Measurements from ENCODE around the gene SLC35D2. TPM values are rescaled to one million over a fixed set of nuclear protein-coding genes. Genes with fewer than 3 reads are reported as not detected.

SLC35D2 gene
- total RNA-seq, 4 donors from 2014 or later, result 39.1 to 53.3 (median 46.1) TPM

- no peaks in the 10 kb centered on the region for H3K9me3 ChIP-seq
- no peak for TF ChIP-seq CTCF (IDR thresholded peaks at IDR 0.05)
- TF ChIP-seq POLR2A (IDR thresholded peaks at IDR 0.05), result no peak
- H3K4me3 ChIP-seq (replicated peaks in 1 of 3), result no peak overlapping the region
- WGBS, 2 donors, result 86 to 96% methylated on average over 3 of the region's 3 CpGs
- no peak for DNase-seq
- H3K36me3 ChIP-seq, result no peaks in the 10 kb centered on the region
- H3K27ac ChIP-seq, result no peak overlapping the region
- intact Hi-C loops (cut with DNase I), result no loop called here
- H3K4me1 ChIP-seq, result no peaks in the 10 kb centered on the region
- no peaks in the 10 kb centered on the region for H3K27me3 ChIP-seq
Measured at GRCh38 chr9:96399325-96399633, 15.8 kb upstream of the SLC35D2 start.

GRCh38 chr9:96398582-96399324, 15.2 kb upstream of the SLC35D2 start:
- Histone ChIP-seq H3K9me3 (no peaks in the 10 kb centered on the region), H3K4me3 (replicated peaks in 1 of 3) (no peak overlapping the region), H3K4me1 (no peaks in the 10 kb centered on the region), H3K27me3 (no peaks in the 10 kb centered on the region), H3K36me3 (no peaks in the 10 kb centered on the region), H3K27ac (peak overlapping the region in 1 of 3 donors; percentile 22)
- TF ChIP-seq CTCF (IDR thresholded peaks at IDR 0.05) (no peak), POLR2A (IDR thresholded peaks at IDR 0.05) (no peak)
- intact Hi-C loops (cut with DNase I), result no loop called here
- WGBS, 2 donors, result 48 to 49% methylated on average over 3 of the region's 3 CpGs
- DNase-seq, result no peak

- no peak for DNase-seq
- WGBS, 2 donors, result 92 to 97% methylated on average over 2 of the region's 2 CpGs
- no peaks in the 10 kb centered on the region for H3K9me3 ChIP-seq
- no peak for TF ChIP-seq POLR2A (IDR thresholded peaks at IDR 0.05)
- TF ChIP-seq CTCF (IDR thresholded peaks at IDR 0.05), result no peak
- no peaks in the 10 kb centered on the region for H3K27me3 ChIP-seq
- H3K4me3 ChIP-seq (replicated peaks in 1 of 3), result no peak overlapping the region
- H3K27ac ChIP-seq, result no peak overlapping the region
- no peaks in the 10 kb centered on the region for H3K36me3 ChIP-seq
- no peaks in the 10 kb centered on the region for H3K4me1 ChIP-seq
- intact Hi-C loops (cut with DNase I), result no loop called here
Measured at GRCh38 chr9:96395964-96396363, 12.5 kb upstream of the SLC35D2 start.

GRCh38 chr9:96394832-96395496, 11.5 kb upstream of the SLC35D2 start:
- no peak overlapping the region for H3K4me3 ChIP-seq (replicated peaks in 1 of 3)
- intact Hi-C loops (cut with DNase I), result no loop called here
- TF ChIP-seq POLR2A (IDR thresholded peaks at IDR 0.05), result no peak
- no peak for TF ChIP-seq CTCF (IDR thresholded peaks at IDR 0.05)
- H3K4me1 ChIP-seq, result no peaks in the 10 kb centered on the region
- DNase-seq, result no peak
- WGBS, 2 donors, result 94 to 97% methylated on average over 6 of the region's 6 CpGs
- no peak overlapping the region for H3K27ac ChIP-seq
- H3K9me3 ChIP-seq, result no peaks in the 10 kb centered on the region
- no peaks in the 10 kb centered on the region for H3K27me3 ChIP-seq
- H3K36me3 ChIP-seq, result no peaks in the 10 kb centered on the region

GRCh38 chr9:96392263-96392662, 8.8 kb upstream of the SLC35D2 start:
- H3K36me3 ChIP-seq, result no peaks in the 10 kb centered on the region
- H3K9me3 ChIP-seq, result no peaks in the 10 kb centered on the region
- no peak for DNase-seq
- H3K27ac ChIP-seq, result no peak overlapping the region
- no peak for TF ChIP-seq POLR2A (IDR thresholded peaks at IDR 0.05)
- TF ChIP-seq CTCF (IDR thresholded peaks at IDR 0.05), result no peak
- WGBS, 2 donors, result 95% methylated on average over 12 of the region's 12 CpGs
- intact Hi-C loops (cut with DNase I), result no loop called here
- H3K27me3 ChIP-seq, result no peaks in the 10 kb centered on the region
- H3K4me3 ChIP-seq (replicated peaks in 1 of 3), result no peak overlapping the region
- H3K4me1 ChIP-seq, result no peaks in the 10 kb centered on the region
